GM19023 (cell line): ENCODE data around the gene HSD17B4.
"Not testable (repeated sequence)": the region's sequence is repeated elsewhere in the genome, so short reads cannot be mapped to it uniquely, and the experiment has no call there.

Experiments
- ATAC-seq: cut with Tn5 transposase; IDR thresholded peaks from one replicate; pipeline ENCODE4 v1.9.1; 2021; ENCODE audit warnings: mild to moderate bottlenecking, moderate library complexity; ENCODE audit not compliant: unreplicated experiment

The HSD17B4 gene, protein sequence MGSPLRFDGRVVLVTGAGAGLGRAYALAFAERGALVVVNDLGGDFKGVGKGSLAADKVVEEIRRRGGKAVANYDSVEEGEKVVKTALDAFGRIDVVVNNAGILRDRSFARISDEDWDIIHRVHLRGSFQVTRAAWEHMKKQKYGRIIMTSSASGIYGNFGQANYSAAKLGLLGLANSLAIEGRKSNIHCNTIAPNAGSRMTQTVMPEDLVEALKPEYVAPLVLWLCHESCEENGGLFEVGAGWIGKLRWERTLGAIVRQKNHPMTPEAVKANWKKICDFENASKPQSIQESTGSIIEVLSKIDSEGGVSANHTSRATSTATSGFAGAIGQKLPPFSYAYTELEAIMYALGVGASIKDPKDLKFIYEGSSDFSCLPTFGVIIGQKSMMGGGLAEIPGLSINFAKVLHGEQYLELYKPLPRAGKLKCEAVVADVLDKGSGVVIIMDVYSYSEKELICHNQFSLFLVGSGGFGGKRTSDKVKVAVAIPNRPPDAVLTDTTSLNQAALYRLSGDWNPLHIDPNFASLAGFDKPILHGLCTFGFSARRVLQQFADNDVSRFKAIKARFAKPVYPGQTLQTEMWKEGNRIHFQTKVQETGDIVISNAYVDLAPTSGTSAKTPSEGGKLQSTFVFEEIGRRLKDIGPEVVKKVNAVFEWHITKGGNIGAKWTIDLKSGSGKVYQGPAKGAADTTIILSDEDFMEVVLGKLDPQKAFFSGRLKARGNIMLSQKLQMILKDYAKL

DNA sequence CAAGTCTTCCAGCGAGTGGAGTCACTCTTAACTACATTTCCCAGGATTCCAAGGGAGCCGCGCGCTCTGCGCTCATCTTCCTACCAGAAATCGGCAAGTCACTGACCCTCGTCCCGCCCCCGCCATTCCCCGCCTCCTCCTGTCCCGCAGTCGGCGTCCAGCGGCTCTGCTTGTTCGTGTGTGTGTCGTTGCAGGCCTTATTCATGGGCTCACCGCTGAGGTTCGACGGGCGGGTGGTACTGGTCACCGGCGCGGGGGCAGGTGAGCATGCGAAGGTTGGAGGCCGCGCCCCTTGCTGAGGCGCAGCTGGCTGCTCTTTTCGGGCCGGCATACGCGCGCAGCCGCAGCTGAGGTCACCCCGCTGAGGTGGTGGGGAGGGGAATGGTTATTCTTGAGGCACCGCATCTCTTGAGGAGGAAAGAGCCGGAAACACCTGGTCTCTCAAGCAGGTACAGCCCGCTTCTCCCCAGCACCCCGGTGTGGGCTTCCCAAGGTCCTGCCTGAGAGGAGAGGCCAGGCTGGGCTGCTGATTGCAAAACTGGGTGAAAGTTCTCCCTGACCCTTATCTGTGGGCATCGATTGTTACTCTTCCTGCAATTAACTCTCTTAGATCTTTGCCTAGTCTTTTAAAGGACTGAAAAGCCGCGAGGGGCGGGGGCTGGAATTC is at the start of gene HSD17B4:
Gene HSD17B4, plus strand, starts transcription at position 125 of the 667 bp plus-strand sequence. Its CDS starts 79 bp downstream, at position 204.
- ATAC-seq: peak; percentile 97

DNA sequence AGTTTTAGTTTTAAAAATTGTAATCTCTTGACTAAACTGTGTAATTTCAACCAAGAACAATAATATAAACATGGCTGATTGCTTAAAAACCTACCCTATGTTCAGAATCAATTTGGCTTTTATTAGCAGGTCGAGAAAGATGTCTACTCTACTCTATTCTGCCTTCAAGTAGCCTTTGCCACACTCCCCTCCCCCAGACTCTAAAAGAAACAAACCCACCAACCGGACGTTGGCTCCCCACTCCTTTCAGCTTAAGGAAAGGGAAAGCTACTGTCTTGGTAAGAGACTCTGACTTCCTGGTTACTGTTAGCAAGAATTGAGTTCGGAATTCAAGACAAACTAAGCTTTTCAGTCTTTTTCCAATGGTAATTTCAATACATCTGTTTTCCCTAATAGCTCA is 49.7 kb upstream of the HSD17B4 start:
- ATAC-seq: no peak

DNA sequence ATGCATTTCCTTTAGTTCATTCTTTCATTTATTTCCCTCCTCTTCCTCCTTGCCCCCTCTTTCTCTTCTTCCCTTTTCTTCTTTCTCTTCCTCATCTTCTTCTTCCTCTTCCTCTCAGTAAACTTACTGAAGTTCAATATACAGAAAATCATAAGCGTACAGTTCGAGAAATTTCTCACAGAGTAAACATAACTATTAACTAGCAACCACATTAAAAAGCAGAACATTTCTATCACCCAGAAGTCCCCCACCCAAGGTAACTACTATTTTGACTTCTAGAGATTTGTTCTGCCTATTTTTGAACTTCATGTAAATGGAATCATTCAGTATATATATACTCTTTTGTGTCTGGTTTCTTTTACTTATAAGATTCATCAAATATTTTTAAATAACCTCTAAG is 48.3 kb upstream of the HSD17B4 start:
- ATAC-seq: no peak

DNA sequence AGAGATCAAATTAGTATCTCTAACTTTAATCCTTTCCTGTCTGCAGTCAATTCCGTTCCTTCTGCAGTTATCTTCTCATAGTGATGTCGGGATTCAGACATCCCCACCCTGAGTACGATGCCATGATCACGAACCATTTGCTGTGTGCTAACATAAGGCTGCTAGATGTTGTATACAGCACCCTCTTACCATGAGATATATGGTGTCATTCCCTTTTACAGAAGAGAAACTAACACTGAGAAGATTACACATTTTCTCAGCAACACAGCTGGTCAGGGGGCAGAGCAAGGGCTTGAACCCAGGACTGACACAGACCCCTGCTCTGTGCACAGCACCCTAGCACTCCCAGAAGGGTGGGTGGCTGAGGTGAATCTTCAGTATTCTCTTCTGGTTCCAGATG is 46.9 kb upstream of the HSD17B4 start:
- ATAC-seq: peak; percentile 41

DNA sequence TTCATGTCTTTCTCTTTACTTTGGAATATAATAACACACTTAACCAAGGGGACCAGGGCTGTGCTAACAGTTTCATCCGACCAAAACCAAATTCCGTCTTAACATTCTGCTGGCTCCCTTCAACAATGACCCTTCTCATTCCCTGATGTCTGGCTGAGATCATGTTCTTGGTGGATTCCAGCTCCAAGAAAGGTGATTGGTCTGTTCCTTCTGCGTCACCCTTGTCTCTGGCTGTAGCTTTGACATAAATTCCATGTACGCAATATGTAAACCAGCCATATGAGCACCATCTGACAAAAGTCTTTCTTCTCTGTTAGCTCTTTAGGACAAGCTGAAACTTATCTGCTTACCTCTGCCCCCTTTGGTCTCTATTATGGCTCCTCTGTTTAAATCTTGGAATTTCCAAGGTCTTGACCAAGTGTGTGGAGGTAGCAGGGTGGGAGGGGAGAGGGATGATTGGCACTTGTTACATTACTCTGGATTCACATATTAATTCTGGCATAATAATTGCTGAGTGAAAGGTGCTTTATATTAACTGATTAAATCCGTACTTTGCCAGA is 45.7 kb upstream of the HSD17B4 start:
- ATAC-seq: no peak

DNA sequence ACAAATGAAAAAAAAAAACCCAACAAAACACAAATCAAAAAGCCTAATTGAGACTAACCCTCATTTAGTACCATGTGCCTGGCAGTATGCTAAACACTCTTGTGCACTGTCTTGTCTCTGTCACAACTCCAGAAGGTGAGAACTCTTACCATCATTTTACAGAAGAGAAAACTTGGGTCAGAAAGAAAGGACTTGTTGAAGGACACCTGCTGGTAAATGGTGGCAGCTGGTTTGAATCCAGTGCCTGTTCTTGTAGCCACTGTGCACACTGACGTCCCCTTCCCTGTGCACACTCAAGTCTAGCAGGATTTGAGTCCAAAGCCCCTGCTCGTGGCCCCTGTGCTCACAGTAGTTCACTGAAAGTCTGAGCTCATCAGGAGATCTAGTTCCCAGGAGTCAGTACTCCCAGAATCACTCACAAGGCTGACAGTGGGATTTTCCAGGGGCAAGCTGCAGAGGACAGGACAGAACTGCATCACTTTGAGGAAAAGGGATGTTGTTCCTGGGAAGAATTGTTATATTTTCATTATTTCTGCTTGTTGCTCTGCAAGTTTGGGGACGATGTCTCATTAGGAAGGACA is 43.0 kb upstream of the HSD17B4 start:
- no peak for ATAC-seq

DNA sequence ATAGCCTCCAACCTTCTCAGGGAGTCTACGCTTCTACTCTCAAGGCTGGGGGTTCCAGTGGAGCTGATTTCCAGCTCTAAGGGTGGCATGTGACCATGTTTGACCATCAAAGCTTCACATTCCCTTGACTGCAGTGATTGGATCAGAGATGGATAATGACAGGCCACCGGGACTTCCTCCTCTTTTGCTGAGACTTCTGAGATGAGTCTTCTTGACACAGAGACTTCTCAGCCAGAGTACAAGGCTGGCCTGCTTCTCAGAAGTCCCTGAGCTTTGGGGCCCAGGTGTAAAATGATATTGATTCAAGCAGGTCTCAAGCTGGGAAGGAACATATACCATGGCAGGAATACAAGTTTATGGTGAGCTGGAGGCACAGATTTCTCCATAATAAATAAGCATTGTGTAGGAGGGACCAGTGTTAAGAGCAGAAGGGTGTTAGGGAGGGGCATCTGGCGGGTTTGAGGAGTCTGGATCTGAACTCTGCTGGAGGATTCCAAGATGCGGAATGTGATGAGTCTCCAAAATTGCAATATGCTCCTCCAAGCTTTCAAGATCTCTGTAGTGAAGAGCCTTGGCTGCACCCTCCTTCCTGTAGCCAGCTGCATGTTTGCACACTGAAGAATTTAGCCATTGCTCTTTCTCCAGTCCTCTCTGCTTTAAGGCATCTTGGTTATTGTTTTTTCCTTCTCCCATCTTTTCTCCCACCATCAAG is 41.7 kb upstream of the HSD17B4 start:
- ATAC-seq: no peak

DNA sequence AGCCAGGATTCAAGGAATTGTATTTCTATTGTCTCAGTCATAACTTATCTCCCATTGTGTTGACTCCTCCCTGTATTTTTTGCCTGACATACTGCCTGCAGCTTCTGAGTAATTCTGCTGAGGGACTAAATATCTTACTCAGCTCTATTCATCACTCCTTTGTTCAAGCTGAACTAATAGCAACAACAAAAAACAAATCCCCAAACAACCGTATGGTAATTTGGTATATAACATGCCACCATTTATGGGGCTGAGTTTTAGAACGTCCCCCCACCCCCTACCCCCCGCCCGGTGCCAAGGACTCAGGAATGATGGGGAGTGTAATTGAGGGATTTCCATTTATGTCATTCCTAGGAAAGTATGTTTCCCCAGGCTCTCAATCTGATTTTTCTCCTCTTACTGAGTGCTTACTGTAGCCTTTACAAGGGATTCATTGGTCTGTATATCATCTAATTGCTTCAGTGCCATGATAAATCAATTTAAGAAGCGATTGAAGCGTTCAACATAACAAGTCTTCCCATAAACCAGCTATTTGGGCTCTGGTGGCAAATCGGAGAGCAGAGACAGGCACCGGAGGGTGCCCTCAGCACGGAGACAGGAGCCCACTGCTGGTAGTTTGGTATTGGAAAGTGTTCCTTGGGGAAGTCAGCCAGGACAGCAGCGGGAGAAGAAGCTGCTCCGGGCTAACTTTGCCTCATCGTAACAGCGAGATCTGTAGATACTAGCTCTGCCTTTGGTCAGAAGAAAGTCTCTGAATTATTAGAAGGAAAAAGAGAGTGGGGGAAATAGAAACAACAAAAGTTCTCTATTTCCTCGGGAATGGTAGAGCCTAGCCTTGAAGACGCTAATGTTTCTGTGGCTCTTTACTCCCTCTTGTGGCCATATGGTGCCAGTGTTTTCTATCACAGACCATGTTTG is 40.7 kb upstream of the HSD17B4 start:
- peak; percentile 52 for ATAC-seq

DNA sequence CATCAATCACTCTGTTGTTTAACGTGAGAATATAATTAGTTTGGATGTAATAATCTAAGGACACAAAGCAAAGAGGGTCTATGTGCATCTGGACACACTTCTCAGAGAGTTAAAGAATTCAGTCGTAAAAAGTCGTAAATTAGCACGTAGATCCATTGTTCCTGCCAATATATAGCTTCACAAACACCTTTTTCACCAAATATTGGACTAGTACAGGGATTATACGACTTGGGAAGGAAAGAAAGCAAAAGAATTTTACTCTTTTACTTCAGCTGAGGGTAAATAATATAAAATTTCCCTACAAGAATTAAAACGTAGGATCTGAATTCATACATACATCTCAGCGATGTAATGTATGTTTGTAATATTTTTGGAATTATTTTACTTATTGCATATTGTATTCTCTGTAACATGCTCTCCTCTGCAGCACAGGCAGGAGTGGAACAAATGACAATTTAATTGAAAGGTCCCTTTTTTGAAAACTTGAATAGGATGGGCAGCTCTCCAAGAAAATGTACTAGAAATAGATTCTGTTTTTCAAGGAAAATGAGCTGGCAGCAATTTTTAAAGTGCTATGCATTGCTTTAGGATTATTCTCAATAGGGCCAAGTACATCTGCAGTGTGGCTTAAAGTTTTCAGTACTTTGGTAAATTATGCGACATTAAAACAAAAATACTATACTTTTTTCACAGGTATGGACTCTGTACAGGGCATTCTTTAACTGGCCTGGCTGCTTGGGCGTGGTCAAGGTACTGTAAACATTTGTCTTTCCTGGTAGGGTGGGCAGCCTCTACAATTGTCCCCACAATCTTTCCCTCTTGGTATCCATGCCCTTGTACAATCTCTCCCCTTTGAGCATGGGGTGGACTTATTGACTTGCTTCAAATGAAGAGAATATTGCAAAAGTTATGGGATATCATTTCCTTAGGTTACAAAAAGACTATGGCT is 39.7 kb upstream of the HSD17B4 start:
- ATAC-seq: no peak

DNA sequence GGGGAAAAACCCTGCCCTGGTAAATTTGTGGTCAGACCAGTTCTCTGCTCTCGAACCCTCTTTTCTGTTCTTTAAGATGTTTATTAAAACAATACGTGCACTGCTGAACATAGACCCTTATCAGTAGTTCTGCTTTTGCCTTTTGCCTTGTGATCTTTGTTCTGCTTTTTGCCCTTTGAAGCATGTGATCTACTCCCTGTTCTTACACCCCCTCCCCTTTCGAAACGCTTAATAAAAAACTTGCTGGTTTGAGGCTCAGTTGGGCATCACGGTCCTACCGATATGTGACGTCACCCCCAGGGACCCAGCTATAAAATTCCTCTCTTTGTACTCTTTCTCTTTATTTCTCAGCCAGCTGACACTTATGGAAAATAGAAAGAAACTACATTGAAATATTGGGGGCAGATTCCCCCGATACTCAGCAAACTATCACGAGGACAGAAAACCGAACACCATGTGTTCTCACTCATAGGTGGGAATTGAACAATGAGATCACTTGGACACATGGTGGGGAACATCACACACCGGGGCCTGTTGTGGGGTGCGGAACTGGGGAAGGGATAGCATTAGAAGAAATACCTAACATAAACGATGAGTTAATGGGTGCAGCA is 38.1 kb upstream of the HSD17B4 start:
- peak; percentile 41 for ATAC-seq

DNA sequence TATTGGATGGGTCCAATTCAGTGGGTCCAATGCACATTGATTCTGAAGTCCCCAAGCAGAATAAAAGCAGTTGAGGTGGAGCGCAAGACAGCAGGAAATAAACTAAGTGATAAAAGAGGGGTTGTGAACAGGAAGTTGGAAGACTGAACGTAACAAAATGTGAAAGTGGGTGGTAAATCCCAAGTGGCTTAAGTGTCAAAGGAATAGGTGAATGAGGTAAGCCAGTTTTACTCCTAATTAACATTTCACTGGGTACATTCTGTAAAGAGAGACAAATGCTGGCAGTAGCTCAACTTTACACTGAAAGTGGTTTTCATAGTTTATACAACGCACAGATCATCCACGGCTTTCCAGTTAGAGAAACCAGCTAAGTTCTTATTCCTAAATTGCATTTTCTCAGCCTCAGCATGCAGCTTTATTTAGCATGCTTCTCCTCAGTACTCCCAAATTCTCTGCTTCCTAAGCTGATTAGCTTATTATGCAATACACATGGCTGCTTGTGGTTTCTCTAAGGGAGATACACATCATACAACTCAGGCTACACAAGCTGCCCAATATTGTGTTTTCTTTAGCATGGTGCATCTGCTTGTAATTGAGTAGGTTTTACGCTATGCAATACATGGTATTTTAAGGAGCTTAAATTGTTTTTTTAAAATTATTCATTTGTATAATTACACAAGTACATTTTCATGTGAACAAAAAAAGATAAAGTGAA is 34.2 kb upstream of the HSD17B4 start:
- ATAC-seq: no peak

DNA sequence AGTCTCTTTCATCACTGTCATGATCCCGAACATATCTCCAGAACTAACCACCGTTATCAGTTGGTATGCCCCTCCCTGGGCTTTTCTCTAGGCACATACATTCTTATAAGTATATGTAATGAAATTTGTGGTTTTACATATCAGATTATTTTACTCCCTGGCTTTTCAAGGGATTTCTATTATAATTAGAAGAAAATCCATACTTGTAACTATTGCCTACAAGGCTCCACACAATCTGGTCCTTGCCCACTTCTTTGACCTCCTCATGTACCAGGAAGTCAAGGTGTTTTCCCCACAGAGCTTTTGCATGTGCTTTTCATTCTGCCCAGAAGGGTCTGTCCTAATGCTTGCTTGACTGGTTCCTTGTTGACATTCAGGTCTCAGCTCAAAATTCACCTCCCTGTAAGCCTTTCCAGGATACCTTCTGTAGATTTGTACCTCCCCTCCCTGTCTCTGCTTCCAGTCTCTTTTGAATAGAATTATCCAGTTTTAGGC is 33.6 kb upstream of the HSD17B4 start:
- ATAC-seq: peak; percentile 66

DNA sequence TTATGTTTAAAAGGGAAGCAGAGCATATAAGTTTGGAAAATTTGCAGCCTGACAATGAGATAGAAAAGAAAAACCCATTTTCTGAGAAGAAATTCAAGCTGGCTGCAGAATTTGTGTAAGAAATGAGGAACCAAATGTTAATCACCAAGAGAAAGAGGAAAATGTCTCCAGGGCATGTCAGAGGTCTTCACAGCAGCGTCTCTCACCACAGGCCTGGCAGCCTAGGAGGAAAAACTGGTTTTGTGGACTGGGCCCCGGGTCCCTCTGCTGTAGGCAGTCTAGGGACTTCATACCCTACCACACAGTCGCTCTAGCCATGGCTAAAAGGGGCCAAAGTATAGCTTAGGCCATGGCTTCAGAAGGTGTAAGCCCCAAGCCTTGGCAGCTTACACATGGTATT is 32.1 kb upstream of the HSD17B4 start:
- ATAC-seq: no peak

DNA sequence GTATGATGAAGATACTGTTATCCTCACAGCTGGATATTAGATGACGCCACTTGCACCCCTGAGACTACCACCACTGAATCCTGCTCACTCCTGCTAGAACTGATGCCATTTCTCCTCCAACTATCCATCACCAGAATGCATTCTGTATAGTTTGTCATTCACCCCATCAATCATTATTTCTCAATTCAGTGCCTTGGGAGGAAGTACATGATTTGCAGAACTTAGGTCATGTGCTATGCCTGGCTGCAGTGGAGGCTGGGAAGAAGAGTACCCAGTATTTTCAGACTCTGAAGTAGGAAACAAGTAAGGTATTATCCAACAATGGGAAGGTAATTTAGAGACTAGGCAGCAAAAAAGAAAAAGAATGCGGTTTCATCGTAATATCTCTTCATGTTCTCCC is 26.2 kb upstream of the HSD17B4 start:
- ATAC-seq: no peak

DNA sequence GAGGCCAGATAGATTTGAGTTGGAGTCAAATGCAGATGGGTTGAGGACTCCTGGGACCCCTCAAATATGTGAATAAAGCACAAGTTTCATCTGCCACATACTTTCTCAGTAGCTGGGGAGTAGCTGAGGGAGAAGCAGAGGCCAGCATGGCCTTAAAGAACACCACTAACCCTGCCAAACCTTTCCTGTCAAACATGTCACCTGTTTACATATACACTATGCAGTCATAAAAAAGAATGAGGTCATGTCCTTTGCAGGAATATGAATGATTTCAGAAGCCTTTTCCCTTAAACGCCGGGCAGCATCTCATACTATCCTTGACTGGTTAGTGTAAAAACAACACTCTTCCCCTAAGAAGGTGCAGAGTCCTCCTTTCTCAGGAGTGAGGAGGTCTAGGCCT is 25.2 kb upstream of the HSD17B4 start:
- no peak for ATAC-seq

DNA sequence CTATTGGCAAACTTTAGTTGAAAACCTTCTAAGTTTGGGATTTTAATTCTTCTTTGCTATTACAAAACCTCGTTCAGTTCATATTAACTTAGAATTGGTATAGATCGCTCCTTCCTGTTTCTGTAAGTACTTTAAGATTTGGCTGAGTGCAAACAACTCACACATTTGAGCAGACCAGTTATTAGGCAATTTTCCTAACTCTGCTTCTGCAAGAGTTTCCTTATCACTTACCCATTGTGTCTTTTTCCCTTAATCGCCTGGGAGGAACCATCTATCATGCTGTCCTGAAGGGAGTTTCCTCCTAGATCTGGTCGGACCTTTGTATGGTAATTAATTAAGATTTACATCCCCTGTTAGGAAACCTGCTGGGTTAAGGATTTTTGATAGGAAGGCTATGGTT is 24.7 kb upstream of the HSD17B4 start:
- ATAC-seq: not testable (repeated sequence)

DNA sequence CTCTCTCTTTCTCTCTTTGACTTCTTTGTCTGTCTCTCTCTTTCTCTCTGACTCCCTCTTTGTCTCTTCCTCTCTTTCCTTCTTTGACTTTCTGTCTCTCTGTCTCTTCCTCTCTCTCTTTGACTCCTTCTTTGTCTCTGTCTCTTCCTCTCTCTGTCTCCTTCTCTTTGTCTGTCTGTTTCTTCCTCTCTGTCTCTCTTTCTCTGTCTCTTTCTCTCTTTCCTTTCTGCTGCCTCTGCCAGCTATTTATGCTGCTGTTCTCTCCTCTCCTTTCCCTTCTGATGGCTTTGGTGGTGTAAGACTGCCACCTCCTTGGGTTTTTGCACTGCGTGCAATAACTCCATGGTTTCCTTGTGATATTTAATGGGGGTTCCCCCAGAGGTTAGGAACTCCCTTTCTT is 24.1 kb upstream of the HSD17B4 start:
- ATAC-seq: not testable (repeated sequence)
